Measurements from ENCODE around the gene FAF1. TPM values are rescaled to one million over a fixed set of nuclear protein-coding genes. Genes with fewer than 3 reads are reported as not detected.

The FAF1 gene
- total and polyA plus RNA-seq, 2 donors (not counting 3 experiments of a cell fraction or from before 2014, with no cell fraction given), result 9.0 to 57.6 TPM

- DNase-seq (ENCODE audit: low read depth, low spot score) (peak; percentile 94), FAIRE-seq (peak; percentile 76)
- ChIA-PET POLR2A (interaction anchor here (1.2 kb wide), 1 partner anchor 9 kb away, joined by 8 read pairs; no protein-coding TSS in a partner anchor), CTCF (interaction anchor here (0.7 to 3.8 kb wide), 9 partner anchors 9 to 223 kb away, joined by 3 to 34 read pairs (median 4); no protein-coding TSS in a partner anchor)
- Histone ChIP-seq H3K9me1 (replicated peaks; ENCODE audit: control insufficient read depth, extremely low read depth, insufficient read depth, low read length) (no peaks in the 10 kb centered on the region), H2AFZ (ENCODE audit: low read depth, low read length) (peak overlapping the region; percentile 95), H4K20me1 (replicated peaks; ENCODE audit: control insufficient read depth, extremely low read depth, insufficient read depth, low read length) (no peaks in the 10 kb centered on the region), H3K9me3 (replicated peaks; ENCODE audit: control insufficient read depth, insufficient read depth, low read length) (no peaks in the 10 kb centered on the region), H3K4me2 (ENCODE audit: insufficient read depth, low read length) (peak overlapping the region; percentile 93), H3K4me3 (replicated peaks in 1 of 3; ENCODE audit: insufficient read depth in 1 of 3, low read depth in 1 of 3, low read length in 3 of 3) (peak overlapping the region; percentile 62 to 90 (median 73)), H3K9ac (replicated peaks; ENCODE audit: extremely low read depth, insufficient read depth, low read length) (peak overlapping the region; percentile 89), H3K36me3 (ENCODE audit: control insufficient read depth in 2 of 2, extremely low read depth in 1 of 2, insufficient read depth in 2 of 2, low read length in 2 of 2) (no peaks in the 10 kb centered on the region), H3K27ac (ENCODE audit: insufficient read depth, low read depth, low read length) (peak overlapping the region; percentile 66), H3K79me2 (ENCODE audit: control insufficient read depth, insufficient read depth, low read length) (peaks cover 35% of the 10 kb centered on the region), H3K27me3 (ENCODE audit: control insufficient read depth in 2 of 2, insufficient read depth in 2 of 2, low read length in 2 of 2) (no peaks in the 10 kb centered on the region), H3K4me1 (ENCODE audit: control insufficient read depth, extremely low read depth, insufficient read depth, low read length) (peaks cover 26% of the 10 kb centered on the region)
- TSS peak; percentile 52 for BruUV-seq (replicated peaks)
- TF ChIP-seq POLR2A (IDR thresholded peaks at IDR 0.05; ENCODE audit: low read depth, low read length), result peak; percentile 47
- no peak for TF ChIP-seq GATA2 (IDR thresholded peaks at IDR 0.05; ENCODE audit: insufficient read depth, insufficient read length, low read depth, low read length)
- TF ChIP-seq POLR2AphosphoS5 (IDR thresholded peaks at IDR 0.05; ENCODE audit: insufficient read depth, low read depth, low read length), result peak; percentile 77
- TF ChIP-seq EZH2 (IDR thresholded peaks at IDR 0.05; ENCODE audit: borderline replicate concordance, low read depth, low read length, severe bottlenecking), result no peak
- TF ChIP-seq JUN (IDR thresholded peaks at IDR 0.05; ENCODE audit: borderline replicate concordance, insufficient read depth, insufficient read length, low read depth), result no peak
- TF ChIP-seq FOS (IDR thresholded peaks at IDR 0.05; ENCODE audit: borderline replicate concordance, insufficient read depth, low read length), result no peak
- TF ChIP-seq CTCF (IDR thresholded peaks at IDR 0.05; ENCODE audit: extremely low read depth in 1 of 2, insufficient read depth in 1 of 2, low read depth in 1 of 2, low read length in 2 of 2), result peak; percentile 30 to 53
- peak; percentile 12 for TF ChIP-seq MAX (IDR thresholded peaks at IDR 0.05; ENCODE audit: insufficient read depth, insufficient read length)
- TF ChIP-seq MYC (IDR thresholded peaks at IDR 0.05; ENCODE audit: low read depth, low read length), result no peak
- dilution Hi-C loops (cut with MboI; ENCODE audit: extremely low pct_ligation_motif_present, low sequenced_read_pairs), result no loop called here
- intact Hi-C loops (cut with micrococcal nuclease), result loop anchor here (1.0 to 10.0 kb wide), 8 partner anchors 8 to 327 kb away; partner anchors contain the start of gene FAF1
These were observed 8.2 kb upstream of the FAF1 start for GRCh38 chr1:50968158-50968820.
